Keratinocyte (primary cell): Measurements from ENCODE around the gene NEK9. TPM values are rescaled to one million over a fixed set of nuclear protein-coding genes. Genes with fewer than 3 reads are reported as not detected.
"Not testable (repeated sequence)": the region's sequence is repeated elsewhere in the genome, so short reads cannot be mapped to it uniquely, and the experiment has no call there.

ENCODE experiments used
- DNase-seq: peaks from one replicate; pipeline ENCODE4 v3.0.0-alpha.2; 2011; ENCODE audit warnings: low read depth, missing footprints, low spot score
- FAIRE-seq: peaks from 2 replicates; lab custom pipeline; 2011; peaks lifted over from hg19 to GRCh38; lab: Jason Lieb, UNC
- H2AFZ ChIP-seq: 2 replicates; pipeline ENCODE4 v1.6.0; 2012; ENCODE audit warnings: low read length, control low read depth, inconsistent platforms; ENCODE audit not compliant: control insufficient read depth
- H3K27ac ChIP-seq: 2 replicates; pipeline ENCODE4 v1.5.1; 2011; ENCODE audit warnings: low read length; ENCODE audit not compliant: control insufficient read depth, insufficient read depth
- H3K27me3 ChIP-seq: 3 replicates; pipeline ENCODE4 v1.6.0; 2011; ENCODE audit warnings: low read length; ENCODE audit not compliant: control insufficient read depth, insufficient read depth; ENCODE audit errors: extremely low read depth
- H3K36me3 ChIP-seq, 2 experiments: 2 replicates in 1 of 2; 3 replicates in 1 of 2; pipeline ENCODE4 v1.5.1; 2011; ENCODE audit warnings: low read length in 2 of 2, mild to moderate bottlenecking in 1 of 2; ENCODE audit not compliant: control insufficient read depth in 2 of 2, insufficient read depth in 2 of 2; ENCODE audit errors: extremely low read depth in 1 of 2
- H3K4me1 ChIP-seq: 3 replicates; pipeline ENCODE4 v1.5.1; 2011; ENCODE audit warnings: low read length; ENCODE audit not compliant: control insufficient read depth, insufficient read depth; ENCODE audit errors: extremely low read depth
- H3K4me2 ChIP-seq: 3 replicates; pipeline ENCODE4 v1.6.0; 2011; ENCODE audit warnings: low read depth, low read length; ENCODE audit not compliant: control insufficient read depth, insufficient read depth; ENCODE audit errors: extremely low read depth
- H3K4me3 ChIP-seq, 3 experiments: fragments of 200-600 bp in 1 of 3; sonication (generic) in 1 of 3; 2 replicates in 2 of 3; 3 replicates in 1 of 3; pipeline ENCODE4 v1.5.1; 2011 to 2016; ENCODE audit warnings: low read length in 3 of 3, mild to moderate bottlenecking in 3 of 3, control low read depth in 2 of 3, inconsistent platforms in 1 of 3, low read depth in 1 of 3, mixed read lengths in 1 of 3, mixed run types in 1 of 3, moderate library complexity in 1 of 3; ENCODE audit not compliant: control insufficient read depth in 2 of 3, insufficient read depth in 2 of 3; ENCODE audit errors: extremely low read depth in 1 of 3
- H3K79me2 ChIP-seq: 2 replicates; pipeline ENCODE4 v1.6.0; 2012; ENCODE audit warnings: low read length; ENCODE audit not compliant: control insufficient read depth, insufficient read depth
- H3K9ac ChIP-seq: 3 replicates; pipeline ENCODE4 v1.6.0; 2011; ENCODE audit warnings: low read length; ENCODE audit not compliant: control insufficient read depth, insufficient read depth; ENCODE audit errors: extremely low read depth
- H3K9me1 ChIP-seq: 3 replicates; pipeline ENCODE4 v1.6.0; 2011; ENCODE audit warnings: low read length; ENCODE audit not compliant: control insufficient read depth, insufficient read depth; ENCODE audit errors: extremely low read depth
- H3K9me3 ChIP-seq: 2 replicates; pipeline ENCODE4 v1.5.1; 2012; ENCODE audit warnings: low read depth, low read length; ENCODE audit not compliant: control insufficient read depth
- H4K20me1 ChIP-seq: 3 replicates; pipeline ENCODE4 v1.6.0; 2011; ENCODE audit warnings: low read length; ENCODE audit not compliant: control insufficient read depth, insufficient read depth; ENCODE audit errors: extremely low read depth
- EZH2 ChIP-seq: IDR thresholded peaks from one replicate; pipeline ENCODE4 v1.6.1; 2012; ENCODE audit warnings: inconsistent platforms, mild to moderate bottlenecking, low read length, moderate library complexity
- dilution Hi-C: fragments of 300-500 bp; cut with MboI; formaldehyde crosslinking; loops from one replicate; pipeline ENCODE4 v1.7.0; 2020; ENCODE audit warnings: low sequenced_read_pairs; ENCODE audit not compliant: extremely low pct_ligation_motif_present
- polyA plus RNA-seq, 5 experiments: library from polyadenylated mRNA; depleted of rRNA in 3 of 5; stranded (reverse) in 3 of 5; stranded (forward) in 1 of 5; unstranded in 1 of 5; fragments of >200 nt; gene quantifications; 1 replicate in 1 of 5; 2 replicates in 3 of 5; 3 replicates in 1 of 5; pipeline versions ENCODE4 v1.2.1 to v1.2.3, GENCODE V29; 2011 to 2012; ENCODE audit warnings: missing spikeins in 2 of 5, low read depth in 1 of 5, low replicate concordance in 1 of 5
- TF ChIP-seq, protein P1 (sequence below), 3 experiments: IDR thresholded peaks in 1 of 3; conservative IDR thresholded peaks in 1 of 3; optimal IDR thresholded peaks in 1 of 3; 2 replicates in 2 of 3; 3 replicates in 1 of 3; pipeline versions ENCODE3 to v1.5.1; 2011; ENCODE audit warnings: low read length in 3 of 3, mild to moderate bottlenecking in 3 of 3, moderate library complexity in 2 of 3, control low read depth in 1 of 3, inconsistent platforms in 1 of 3; ENCODE audit not compliant: insufficient read depth in 2 of 3; ENCODE audit errors: extremely low read depth in 1 of 3

NEK9 gene
- polyA plus RNA-seq, 1 donor (not counting 4 experiments of a cell fraction or from before 2014, with no cell fraction given) = 43.7 TPM

DNA sequence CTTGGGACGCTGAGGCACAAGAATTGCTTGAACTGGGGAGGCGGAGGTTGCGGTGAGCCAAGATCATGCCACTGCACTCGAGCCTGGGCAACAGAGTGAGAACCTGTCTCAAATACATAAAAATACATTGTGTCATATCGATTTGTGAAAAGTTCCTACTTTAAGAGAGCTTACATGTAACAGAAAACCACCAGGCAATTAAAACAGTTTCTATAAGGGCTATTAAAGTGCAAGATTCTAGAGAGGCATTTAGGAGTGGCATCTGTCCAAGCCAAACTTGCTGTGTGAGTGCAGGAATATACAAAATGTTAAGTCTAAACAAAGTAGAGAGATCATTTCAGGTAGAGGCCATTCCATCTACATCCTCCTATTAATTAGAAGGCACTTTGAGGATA lies 1.7 kb upstream of the NEK9 start:
- no peak overlapping the region for H3K4me2 ChIP-seq
- H3K27ac ChIP-seq = no peak overlapping the region

DNA sequence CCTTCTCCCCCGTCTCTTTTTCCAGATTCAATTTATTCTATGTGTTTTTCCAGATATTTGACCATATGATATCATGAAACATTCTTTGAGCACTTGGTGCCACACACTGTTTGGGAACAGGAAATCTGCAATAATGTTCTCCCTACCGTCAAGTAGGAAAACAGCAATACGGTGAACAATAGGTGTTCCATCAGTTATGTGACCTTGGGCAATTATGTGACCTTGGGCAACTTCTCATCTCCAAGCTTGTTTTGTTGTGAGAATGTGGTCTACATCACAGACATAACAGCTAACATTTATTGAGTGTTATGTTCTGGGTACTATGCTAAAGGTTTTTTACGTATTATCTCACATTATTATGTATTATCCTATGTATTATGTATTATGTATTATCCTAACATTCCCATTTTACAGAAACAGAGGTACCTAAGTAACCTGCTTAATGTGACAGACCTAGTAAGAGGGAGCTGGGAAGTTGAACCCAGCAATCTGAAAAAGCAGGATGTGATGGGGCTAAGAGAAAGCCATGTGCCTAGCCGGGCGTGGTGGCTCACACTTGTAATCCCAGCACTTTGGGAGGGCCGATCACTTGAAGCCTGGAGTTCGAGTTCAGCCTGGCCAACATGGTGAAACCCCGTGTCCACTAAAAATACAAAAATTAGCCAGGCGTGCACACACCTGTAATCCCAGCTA lies 1.2 kb upstream of the NEK9 start:
- Histone ChIP-seq H3K9ac (peak overlapping the region; percentile 89), H3K36me3 (peaks cover 0 to 10% of the 10 kb centered on the region in 2 experiments), H3K4me2 (peak overlapping the region; percentile 93), H4K20me1 (no peaks in the 10 kb centered on the region), H3K9me1 (no peaks in the 10 kb centered on the region), H2AFZ (no peak overlapping the region), H3K27me3 (no peaks in the 10 kb centered on the region), H3K9me3 (no peaks in the 10 kb centered on the region), H3K4me3 (peak overlapping the region; percentile 66 to 82 (median 69)), H3K4me1 (peaks cover 32% of the 10 kb centered on the region), H3K79me2 (peaks cover 16% of the 10 kb centered on the region), H3K27ac (peak overlapping the region; percentile 89)
- DNase-seq = no peak
- dilution Hi-C loops = no loop called here
- no peak for FAIRE-seq
- no peak for TF ChIP-seq EZH2
- TF ChIP-seq, protein P1, sequence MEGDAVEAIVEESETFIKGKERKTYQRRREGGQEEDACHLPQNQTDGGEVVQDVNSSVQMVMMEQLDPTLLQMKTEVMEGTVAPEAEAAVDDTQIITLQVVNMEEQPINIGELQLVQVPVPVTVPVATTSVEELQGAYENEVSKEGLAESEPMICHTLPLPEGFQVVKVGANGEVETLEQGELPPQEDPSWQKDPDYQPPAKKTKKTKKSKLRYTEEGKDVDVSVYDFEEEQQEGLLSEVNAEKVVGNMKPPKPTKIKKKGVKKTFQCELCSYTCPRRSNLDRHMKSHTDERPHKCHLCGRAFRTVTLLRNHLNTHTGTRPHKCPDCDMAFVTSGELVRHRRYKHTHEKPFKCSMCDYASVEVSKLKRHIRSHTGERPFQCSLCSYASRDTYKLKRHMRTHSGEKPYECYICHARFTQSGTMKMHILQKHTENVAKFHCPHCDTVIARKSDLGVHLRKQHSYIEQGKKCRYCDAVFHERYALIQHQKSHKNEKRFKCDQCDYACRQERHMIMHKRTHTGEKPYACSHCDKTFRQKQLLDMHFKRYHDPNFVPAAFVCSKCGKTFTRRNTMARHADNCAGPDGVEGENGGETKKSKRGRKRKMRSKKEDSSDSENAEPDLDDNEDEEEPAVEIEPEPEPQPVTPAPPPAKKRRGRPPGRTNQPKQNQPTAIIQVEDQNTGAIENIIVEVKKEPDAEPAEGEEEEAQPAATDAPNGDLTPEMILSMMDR (optimal IDR thresholded peaks at IDR 0.05 in 1 of 3, IDR thresholded peaks at IDR 0.05 in 1 of 3, conservative IDR thresholded peaks at IDR 0.05 in 1 of 3; ENCODE audit: extremely low read depth in 1 of 3, insufficient read depth in 2 of 3, low read length in 3 of 3) = no peak

More for the DNA sequence above, 1.7 kb upstream of the NEK9 start:
- FAIRE-seq (no peak), DNase-seq (no peak)
- dilution Hi-C loops = no loop called here
- Histone ChIP-seq H3K9ac (no peak overlapping the region), H3K36me3 (peaks cover 0 to 10% of the 10 kb centered on the region in 2 experiments), H3K4me1 (peaks cover 31% of the 10 kb centered on the region), H3K9me1 (no peaks in the 10 kb centered on the region), H4K20me1 (no peaks in the 10 kb centered on the region), H3K4me3 (no peak overlapping the region), H3K9me3 (no peaks in the 10 kb centered on the region), H3K27me3 (no peaks in the 10 kb centered on the region), H3K79me2 (peaks cover 18% of the 10 kb centered on the region), H2AFZ (no peak overlapping the region)
- no peak for TF ChIP-seq EZH2
- TF ChIP-seq, protein P1 (optimal IDR thresholded peaks at IDR 0.05 in 1 of 3, IDR thresholded peaks at IDR 0.05 in 1 of 3, conservative IDR thresholded peaks at IDR 0.05 in 1 of 3; ENCODE audit: extremely low read depth in 1 of 3, insufficient read depth in 2 of 3, low read length in 3 of 3) = no peak

DNA sequence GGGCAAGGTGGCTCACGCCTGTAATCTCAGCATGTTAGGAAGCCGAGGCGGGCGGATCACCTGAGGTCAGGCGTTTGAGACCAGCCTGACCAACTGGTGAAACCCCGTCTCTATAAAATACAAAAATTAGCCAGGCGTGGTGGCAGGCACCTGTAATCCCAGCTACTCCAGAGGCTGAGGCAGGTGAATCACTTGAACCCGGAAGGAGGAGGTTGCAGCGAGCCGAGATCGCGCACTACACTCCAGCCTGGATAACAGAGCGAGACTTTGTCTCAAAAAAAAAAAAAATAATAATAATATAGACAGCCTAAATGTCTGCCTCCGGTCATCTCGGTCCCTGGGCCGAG lies 599 bp upstream of the NEK9 start:
- not testable (repeated sequence) for FAIRE-seq
- H2AFZ ChIP-seq = peak overlapping the region; percentile 87

More for the DNA sequence above, 599 bp upstream of the NEK9 start:
- H3K9me1 ChIP-seq, H3K9me3 ChIP-seq, H4K20me1 ChIP-seq, DNase-seq, H3K27me3 ChIP-seq, H3K36me3 ChIP-seq, dilution Hi-C loops: not testable (repeated sequence)
- H3K4me3 ChIP-seq = peak overlapping the region; percentile 66 to 82 (median 69)
- H3K27ac ChIP-seq = peak overlapping the region; percentile 89
- peaks cover 16% of the 10 kb centered on the region for H3K79me2 ChIP-seq
- H3K9ac ChIP-seq = peak overlapping the region; percentile 89
- peak overlapping the region; percentile 93 for H3K4me2 ChIP-seq
- peaks cover 32% of the 10 kb centered on the region for H3K4me1 ChIP-seq
